ENCODE data around the gene HECTD4.

HECTD4 gene

GRCh38 chr12:112370868-112371510 is 11.2 kb downstream of the HECTD4 start:
- Histone ChIP-seq H3K9ac (ENCODE audit: low read depth, low read length, poor library complexity) (no peak overlapping the region), H2AK5ac (ENCODE audit: low read depth, low read length) (no peak overlapping the region), H3K9me3 (replicated peaks in 1 of 2; ENCODE audit: control insufficient read depth in 2 of 2, insufficient read depth in 1 of 2, low read depth in 1 of 2, low read length in 2 of 2) (peaks cover 0 to 9% of the 10 kb centered on the region in 2 donors), H3K4me2 (ENCODE audit: insufficient read depth, low read length, poor library complexity, severe bottlenecking) (no peak overlapping the region), H2BK15ac (ENCODE audit: low read length) (no peak overlapping the region), H3K4me1 (ENCODE audit: control insufficient read depth in 2 of 2, insufficient read depth in 1 of 2, low read depth in 1 of 2, low read length in 2 of 2) (no peaks in the 10 kb centered on the region), H3K4ac (ENCODE audit: low read length) (no peak overlapping the region), H3K4me3 (ENCODE audit: low read length in 2 of 2) (no peak overlapping the region), H4K91ac (ENCODE audit: low read depth, low read length, poor library complexity) (no peak overlapping the region), H3K79me1 (ENCODE audit: low read depth, low read length) (peaks cover 2% of the 10 kb centered on the region), H3K27me3 (ENCODE audit: control insufficient read depth in 3 of 3, insufficient read depth in 3 of 3, low read depth in 1 of 3, low read length in 3 of 3) (no peaks in the 10 kb centered on the region), H4K8ac (ENCODE audit: low read depth, low read length) (no peak overlapping the region), H3K14ac (ENCODE audit: low read length) (no peak overlapping the region), H2AFZ (ENCODE audit: low read length) (no peak overlapping the region), H3K23ac (ENCODE audit: low read depth, low read length, poor library complexity) (no peak overlapping the region), H2BK120ac (ENCODE audit: low read depth, low read length) (no peak overlapping the region), H3K18ac (ENCODE audit: low read length) (no peak overlapping the region), H3K27ac (replicated peaks; ENCODE audit: low read length) (no peak overlapping the region), H2BK12ac (ENCODE audit: low read length) (no peak overlapping the region), H2BK5ac (ENCODE audit: low read length) (no peak overlapping the region), H3K36me3 (replicated peaks in 1 of 2; ENCODE audit: control insufficient read depth in 2 of 2, insufficient read depth in 2 of 2, low read length in 2 of 2) (peaks cover 0 to 4% of the 10 kb centered on the region in 2 donors)
- no CpG with 5 or more reads among the region's 8 CpGs for WGBS, 2 donors (ENCODE audit: extremely low coverage in 2 of 2, insufficient read length in 2 of 2, insufficient replicate concordance in 1 of 2)
- DNase-seq (ENCODE audit: low spot score): no peak

- Histone ChIP-seq H2BK15ac (ENCODE audit: low read length) (no peak overlapping the region), H2BK12ac (ENCODE audit: low read length) (no peak overlapping the region), H3K36me3 (replicated peaks in 1 of 2; ENCODE audit: control insufficient read depth in 2 of 2, insufficient read depth in 2 of 2, low read length in 2 of 2) (peaks cover 0 to 4% of the 10 kb centered on the region in 2 donors), H3K23ac (ENCODE audit: low read depth, low read length, poor library complexity) (no peak overlapping the region), H4K8ac (ENCODE audit: low read depth, low read length) (no peak overlapping the region), H2AK5ac (ENCODE audit: low read depth, low read length) (no peak overlapping the region), H3K9ac (ENCODE audit: low read depth, low read length, poor library complexity) (no peak overlapping the region), H4K91ac (ENCODE audit: low read depth, low read length, poor library complexity) (no peak overlapping the region), H2BK120ac (ENCODE audit: low read depth, low read length) (no peak overlapping the region), H3K14ac (ENCODE audit: low read length) (no peak overlapping the region), H3K18ac (ENCODE audit: low read length) (no peak overlapping the region), H3K27ac (replicated peaks; ENCODE audit: low read length) (no peak overlapping the region), H3K4me2 (ENCODE audit: insufficient read depth, low read length, poor library complexity, severe bottlenecking) (no peak overlapping the region), H3K4me3 (ENCODE audit: low read length in 2 of 2) (no peak overlapping the region), H3K4me1 (ENCODE audit: control insufficient read depth in 2 of 2, insufficient read depth in 1 of 2, low read depth in 1 of 2, low read length in 2 of 2) (no peaks in the 10 kb centered on the region), H3K4ac (ENCODE audit: low read length) (no peak overlapping the region), H2BK5ac (ENCODE audit: low read length) (no peak overlapping the region), H2AFZ (ENCODE audit: low read length) (no peak overlapping the region), H3K79me1 (ENCODE audit: low read depth, low read length) (peaks cover 2% of the 10 kb centered on the region), H3K27me3 (ENCODE audit: control insufficient read depth in 3 of 3, insufficient read depth in 3 of 3, low read depth in 1 of 3, low read length in 3 of 3) (no peaks in the 10 kb centered on the region), H3K9me3 (replicated peaks in 1 of 2; ENCODE audit: control insufficient read depth in 2 of 2, insufficient read depth in 1 of 2, low read depth in 1 of 2, low read length in 2 of 2) (peaks cover 0 to 7% of the 10 kb centered on the region in 2 donors)
- no CpG with 5 or more reads among the region's 1 CpG for WGBS, 2 donors (ENCODE audit: extremely low coverage in 2 of 2, insufficient read length in 2 of 2, insufficient replicate concordance in 1 of 2)
- no peak for DNase-seq (ENCODE audit: low spot score)
These were observed 12.0 kb downstream of the HECTD4 start for GRCh38 chr12:112370199-112370598.

GRCh38 chr12:112368856-112369255 is 13.4 kb downstream of the HECTD4 start:
- Histone ChIP-seq H3K36me3 (replicated peaks in 1 of 2; ENCODE audit: control insufficient read depth in 2 of 2, insufficient read depth in 2 of 2, low read length in 2 of 2) (no peaks in the 10 kb centered on the region), H3K4me3 (ENCODE audit: low read length in 2 of 2) (no peak overlapping the region), H2AFZ (ENCODE audit: low read length) (no peak overlapping the region), H3K9me3 (replicated peaks in 1 of 2; ENCODE audit: control insufficient read depth in 2 of 2, insufficient read depth in 1 of 2, low read depth in 1 of 2, low read length in 2 of 2) (no peaks in the 10 kb centered on the region), H3K4me1 (ENCODE audit: control insufficient read depth in 2 of 2, insufficient read depth in 1 of 2, low read depth in 1 of 2, low read length in 2 of 2) (peaks cover 0 to 2% of the 10 kb centered on the region in 2 donors), H2BK5ac (ENCODE audit: low read length) (no peak overlapping the region), H3K27ac (replicated peaks; ENCODE audit: low read length) (no peak overlapping the region), H3K14ac (ENCODE audit: low read length) (no peak overlapping the region), H2BK15ac (ENCODE audit: low read length) (no peak overlapping the region), H4K8ac (ENCODE audit: low read depth, low read length) (no peak overlapping the region), H3K4ac (ENCODE audit: low read length) (no peak overlapping the region), H3K18ac (ENCODE audit: low read length) (no peak overlapping the region), H2BK12ac (ENCODE audit: low read length) (no peak overlapping the region), H3K9ac (ENCODE audit: low read depth, low read length, poor library complexity) (no peak overlapping the region), H3K79me1 (ENCODE audit: low read depth, low read length) (no peaks in the 10 kb centered on the region), H2BK120ac (ENCODE audit: low read depth, low read length) (no peak overlapping the region), H2AK5ac (ENCODE audit: low read depth, low read length) (no peak overlapping the region), H3K27me3 (ENCODE audit: control insufficient read depth in 3 of 3, insufficient read depth in 3 of 3, low read depth in 1 of 3, low read length in 3 of 3) (no peaks in the 10 kb centered on the region), H3K4me2 (ENCODE audit: insufficient read depth, low read length, poor library complexity, severe bottlenecking) (no peak overlapping the region), H3K23ac (ENCODE audit: low read depth, low read length, poor library complexity) (no peak overlapping the region), H4K91ac (ENCODE audit: low read depth, low read length, poor library complexity) (no peak overlapping the region)
- DNase-seq (ENCODE audit: low spot score): no peak
- WGBS, 2 donors (ENCODE audit: extremely low coverage in 2 of 2, insufficient read length in 2 of 2, insufficient replicate concordance in 1 of 2): no CpG with 5 or more reads among the region's 6 CpGs

- DNase-seq (ENCODE audit: low spot score): no peak
- no CpG with 5 or more reads among the region's 3 CpGs for WGBS, 2 donors (ENCODE audit: extremely low coverage in 2 of 2, insufficient read length in 2 of 2, insufficient replicate concordance in 1 of 2)
- Histone ChIP-seq H3K4ac (ENCODE audit: low read length) (no peak overlapping the region), H2AK5ac (ENCODE audit: low read depth, low read length) (no peak overlapping the region), H3K18ac (ENCODE audit: low read length) (no peak overlapping the region), H3K27ac (replicated peaks; ENCODE audit: low read length) (no peak overlapping the region), H3K9ac (ENCODE audit: low read depth, low read length, poor library complexity) (no peak overlapping the region), H2BK120ac (ENCODE audit: low read depth, low read length) (no peak overlapping the region), H2AFZ (ENCODE audit: low read length) (no peak overlapping the region), H3K27me3 (ENCODE audit: control insufficient read depth in 3 of 3, insufficient read depth in 3 of 3, low read depth in 1 of 3, low read length in 3 of 3) (no peaks in the 10 kb centered on the region), H2BK12ac (ENCODE audit: low read length) (no peak overlapping the region), H3K79me1 (ENCODE audit: low read depth, low read length) (no peaks in the 10 kb centered on the region), H3K23ac (ENCODE audit: low read depth, low read length, poor library complexity) (no peak overlapping the region), H4K91ac (ENCODE audit: low read depth, low read length, poor library complexity) (no peak overlapping the region), H3K9me3 (replicated peaks in 1 of 2; ENCODE audit: control insufficient read depth in 2 of 2, insufficient read depth in 1 of 2, low read depth in 1 of 2, low read length in 2 of 2) (no peaks in the 10 kb centered on the region), H4K8ac (ENCODE audit: low read depth, low read length) (no peak overlapping the region), H3K36me3 (replicated peaks in 1 of 2; ENCODE audit: control insufficient read depth in 2 of 2, insufficient read depth in 2 of 2, low read length in 2 of 2) (no peaks in the 10 kb centered on the region), H2BK5ac (ENCODE audit: low read length) (no peak overlapping the region), H2BK15ac (ENCODE audit: low read length) (no peak overlapping the region), H3K4me3 (ENCODE audit: low read length in 2 of 2) (no peak overlapping the region), H3K4me1 (ENCODE audit: control insufficient read depth in 2 of 2, insufficient read depth in 1 of 2, low read depth in 1 of 2, low read length in 2 of 2) (peaks cover 0 to 2% of the 10 kb centered on the region in 2 donors), H3K4me2 (ENCODE audit: insufficient read depth, low read length, poor library complexity, severe bottlenecking) (no peak overlapping the region), H3K14ac (ENCODE audit: low read length) (no peak overlapping the region)
These were observed 14.3 kb downstream of the HECTD4 start for GRCh38 chr12:112367965-112368364.

Measured in neuronal stem cell (in vitro differentiated cells).